KOPT-K1 (cell line): ENCODE results near the gene ABHD17A.

Experiments used
- H3K27ac ChIP-seq: fragments of 200-600 bp; sonication (generic); 2 replicates; pipeline ENCODE4 v1.5.1; 2016; ENCODE audit warnings: antibody characterized with exemption, mild to moderate bottlenecking, low read depth, low read length; ENCODE audit not compliant: poor library complexity, severe bottlenecking
- H3K36me3 ChIP-seq: fragments of 200-600 bp; sonication (generic); 2 replicates; pipeline ENCODE4 v1.5.1; 2017; ENCODE audit warnings: antibody characterized with exemption, mild to moderate bottlenecking, low read length, moderate library complexity; ENCODE audit not compliant: insufficient read depth
- H3K9me3 ChIP-seq: fragments of 200-600 bp; sonication (generic); 2 replicates; pipeline ENCODE4 v1.5.1; 2017; ENCODE audit warnings: antibody characterized with exemption, low read length, mild to moderate bottlenecking; ENCODE audit not compliant: insufficient read depth, poor library complexity, severe bottlenecking

ABHD17A gene

GRCh38 chr19:1849132-1849474, 36.2 kb downstream of the ABHD17A start:
- Histone ChIP-seq H3K27ac (peak overlapping the region; percentile 95), H3K9me3 (no peaks in the 10 kb centered on the region), H3K36me3 (peaks cover 28% of the 10 kb centered on the region)

GRCh38 chr19:1848399-1849131, 36.7 kb downstream of the ABHD17A start, which contains the start of gene REXO1:
Gene REXO1, minus strand, starts transcription at chr19:1848483. Its CDS starts 125 bp downstream, at chr19:1848358.
- Histone ChIP-seq H3K9me3 (no peaks in the 10 kb centered on the region), H3K36me3 (peaks cover 33% of the 10 kb centered on the region), H3K27ac (peak within 1 kb of the TSS; percentile 95)

GRCh38 chr19:1847684-1848398, 37.5 kb downstream of the ABHD17A start:
- Histone ChIP-seq H3K27ac (peak overlapping the region; percentile 95), H3K9me3 (no peaks in the 10 kb centered on the region), H3K36me3 (peaks cover 36% of the 10 kb centered on the region)

GRCh38 chr19:1847348-1847683, 38.0 kb downstream of the ABHD17A start:
- peak overlapping the region; percentile 95 for H3K27ac ChIP-seq
- peaks cover 39% of the 10 kb centered on the region for H3K36me3 ChIP-seq
- H3K9me3 ChIP-seq = no peaks in the 10 kb centered on the region

GRCh38 chr19:1846517-1847204, 38.6 kb downstream of the ABHD17A start:
- Histone ChIP-seq H3K9me3 (no peaks in the 10 kb centered on the region), H3K36me3 (peaks cover 41% of the 10 kb centered on the region), H3K27ac (no peak overlapping the region)

GRCh38 chr19:1845642-1846041, 39.7 kb downstream of the ABHD17A start:
- H3K27ac ChIP-seq = no peak overlapping the region
- H3K9me3 ChIP-seq = no peaks in the 10 kb centered on the region
- peaks cover 41% of the 10 kb centered on the region for H3K36me3 ChIP-seq

- Histone ChIP-seq H3K9me3 (no peaks in the 10 kb centered on the region), H3K27ac (no peak overlapping the region), H3K36me3 (peaks cover 41% of the 10 kb centered on the region)
These were observed 40.2 kb downstream of the ABHD17A start for GRCh38 chr19:1845125-1845515.

GRCh38 chr19:1844513-1845124, 40.7 kb downstream of the ABHD17A start:
- no peak overlapping the region for H3K27ac ChIP-seq
- no peaks in the 10 kb centered on the region for H3K9me3 ChIP-seq
- peaks cover 44% of the 10 kb centered on the region for H3K36me3 ChIP-seq

GRCh38 chr19:1843646-1844394, 41.5 kb downstream of the ABHD17A start:
- H3K9me3 ChIP-seq = no peaks in the 10 kb centered on the region
- H3K27ac ChIP-seq = no peak overlapping the region
- peaks cover 52% of the 10 kb centered on the region for H3K36me3 ChIP-seq

- Histone ChIP-seq H3K36me3 (peaks cover 59% of the 10 kb centered on the region), H3K9me3 (no peaks in the 10 kb centered on the region), H3K27ac (no peak overlapping the region)
These were observed 42.2 kb downstream of the ABHD17A start for GRCh38 chr19:1843116-1843515.

GRCh38 chr19:1841209-1841924, 43.9 kb downstream of the ABHD17A start:
- H3K36me3 ChIP-seq = peaks cover 70% of the 10 kb centered on the region
- H3K27ac ChIP-seq = no peak overlapping the region
- no peaks in the 10 kb centered on the region for H3K9me3 ChIP-seq

- H3K27ac ChIP-seq = peak overlapping the region; percentile 33
- peaks cover 62% of the 10 kb centered on the region for H3K36me3 ChIP-seq
- no peaks in the 10 kb centered on the region for H3K9me3 ChIP-seq
These were observed 44.7 kb downstream of the ABHD17A start for GRCh38 chr19:1840541-1841115.

- peaks cover 61% of the 10 kb centered on the region for H3K36me3 ChIP-seq
- H3K9me3 ChIP-seq = no peaks in the 10 kb centered on the region
- H3K27ac ChIP-seq = peak overlapping the region; percentile 33
These were observed 45.4 kb downstream of the ABHD17A start for GRCh38 chr19:1839658-1840540.
